Testis (tissue), 2 donors: Measurements from ENCODE around the gene PLCB1.

Experiments used
- POLR2A ChIP-seq: fragments of 450-650 bp; IDR thresholded peaks from one replicate; pipeline ENCODE4 v1.6.1; 2017; ENCODE audit warnings: antibody characterized with exemption, mild to moderate bottlenecking, moderate library complexity
- TF ChIP-seq, protein P1 (sequence below), 3 experiments: fragments of 450-650 bp in 2 of 3; fragments of 200-600 bp in 1 of 3; sonication (generic) in 1 of 3; IDR thresholded peaks; one replicate each; pipeline ENCODE4 v1.5.1; 2016 to 2019; ENCODE audit warnings: antibody characterized with exemption in 3 of 3, mild to moderate bottlenecking in 2 of 3, moderate library complexity in 1 of 3

- TF ChIP-seq, protein P1, sequence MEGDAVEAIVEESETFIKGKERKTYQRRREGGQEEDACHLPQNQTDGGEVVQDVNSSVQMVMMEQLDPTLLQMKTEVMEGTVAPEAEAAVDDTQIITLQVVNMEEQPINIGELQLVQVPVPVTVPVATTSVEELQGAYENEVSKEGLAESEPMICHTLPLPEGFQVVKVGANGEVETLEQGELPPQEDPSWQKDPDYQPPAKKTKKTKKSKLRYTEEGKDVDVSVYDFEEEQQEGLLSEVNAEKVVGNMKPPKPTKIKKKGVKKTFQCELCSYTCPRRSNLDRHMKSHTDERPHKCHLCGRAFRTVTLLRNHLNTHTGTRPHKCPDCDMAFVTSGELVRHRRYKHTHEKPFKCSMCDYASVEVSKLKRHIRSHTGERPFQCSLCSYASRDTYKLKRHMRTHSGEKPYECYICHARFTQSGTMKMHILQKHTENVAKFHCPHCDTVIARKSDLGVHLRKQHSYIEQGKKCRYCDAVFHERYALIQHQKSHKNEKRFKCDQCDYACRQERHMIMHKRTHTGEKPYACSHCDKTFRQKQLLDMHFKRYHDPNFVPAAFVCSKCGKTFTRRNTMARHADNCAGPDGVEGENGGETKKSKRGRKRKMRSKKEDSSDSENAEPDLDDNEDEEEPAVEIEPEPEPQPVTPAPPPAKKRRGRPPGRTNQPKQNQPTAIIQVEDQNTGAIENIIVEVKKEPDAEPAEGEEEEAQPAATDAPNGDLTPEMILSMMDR (IDR thresholded peaks at IDR 0.05), result no peak
- TF ChIP-seq POLR2A, result no peak
These were observed 5.9 kb upstream of the PLCB1 start for GRCh38 chr20:8126181-8126580.
